ENCODE results near the gene TRNAU1AP. TPM values are rescaled to one million over a fixed set of nuclear protein-coding genes. Genes with fewer than 3 reads are reported as not detected.

TRNAU1AP gene
- total and polyA plus RNA-seq, 2 of the 13 experiments (the other 11 are each of a cell fraction or from before 2014, with no cell fraction given), result 29.0 to 42.9 TPM

DNA sequence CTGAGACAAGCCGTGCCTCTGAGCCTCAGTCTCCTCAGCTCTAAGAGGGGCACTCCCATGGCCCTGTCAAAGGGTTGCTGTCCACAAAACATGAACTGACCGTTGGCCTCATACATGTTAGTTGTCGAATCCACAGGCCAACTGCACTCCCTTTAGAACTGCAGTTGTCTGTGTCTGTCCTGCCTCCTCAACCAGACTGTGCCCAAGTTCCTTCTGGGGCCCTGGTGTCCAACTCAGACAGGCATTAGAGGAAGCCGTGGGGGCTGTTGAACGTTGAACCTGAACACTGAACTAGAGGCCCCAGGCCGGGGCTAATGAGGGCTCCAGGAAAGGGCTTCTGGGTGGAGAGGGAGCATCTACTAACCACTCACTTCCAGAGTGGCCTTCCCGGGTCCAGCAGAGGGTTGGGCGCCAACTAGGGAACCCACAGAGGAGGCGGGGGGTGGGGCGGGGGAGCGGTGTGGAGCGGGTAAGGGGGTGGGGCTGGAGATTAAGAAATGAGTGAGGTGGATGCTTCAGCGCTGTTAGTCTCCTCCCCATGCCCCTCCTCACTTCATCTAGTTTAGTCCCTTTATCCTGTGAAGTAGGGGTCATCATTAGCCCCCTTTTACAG lies 38.9 kb downstream of the TRNAU1AP start, which contains the start of gene RAB42 (continued):
- TF ChIP-seq, protein P1, sequence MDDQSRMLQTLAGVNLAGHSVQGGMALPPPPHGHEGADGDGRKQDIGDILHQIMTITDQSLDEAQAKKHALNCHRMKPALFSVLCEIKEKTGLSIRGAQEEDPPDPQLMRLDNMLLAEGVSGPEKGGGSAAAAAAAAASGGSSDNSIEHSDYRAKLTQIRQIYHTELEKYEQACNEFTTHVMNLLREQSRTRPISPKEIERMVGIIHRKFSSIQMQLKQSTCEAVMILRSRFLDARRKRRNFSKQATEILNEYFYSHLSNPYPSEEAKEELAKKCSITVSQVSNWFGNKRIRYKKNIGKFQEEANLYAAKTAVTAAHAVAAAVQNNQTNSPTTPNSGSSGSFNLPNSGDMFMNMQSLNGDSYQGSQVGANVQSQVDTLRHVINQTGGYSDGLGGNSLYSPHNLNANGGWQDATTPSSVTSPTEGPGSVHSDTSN (CRISPR knock-in tag; IDR thresholded peaks at IDR 0.05; ENCODE audit: borderline replicate concordance), result no peak
- TF ChIP-seq AHR (CRISPR knock-in tag; IDR thresholded peaks at IDR 0.05), result no peak
- TF ChIP-seq TBX3 (IDR thresholded peaks at IDR 0.05; ENCODE audit: borderline replicate concordance), result no peak
- no peak for TF ChIP-seq GTF2F1 (IDR thresholded peaks at IDR 0.05; ENCODE audit: low read length)
- TF ChIP-seq, protein P2, sequence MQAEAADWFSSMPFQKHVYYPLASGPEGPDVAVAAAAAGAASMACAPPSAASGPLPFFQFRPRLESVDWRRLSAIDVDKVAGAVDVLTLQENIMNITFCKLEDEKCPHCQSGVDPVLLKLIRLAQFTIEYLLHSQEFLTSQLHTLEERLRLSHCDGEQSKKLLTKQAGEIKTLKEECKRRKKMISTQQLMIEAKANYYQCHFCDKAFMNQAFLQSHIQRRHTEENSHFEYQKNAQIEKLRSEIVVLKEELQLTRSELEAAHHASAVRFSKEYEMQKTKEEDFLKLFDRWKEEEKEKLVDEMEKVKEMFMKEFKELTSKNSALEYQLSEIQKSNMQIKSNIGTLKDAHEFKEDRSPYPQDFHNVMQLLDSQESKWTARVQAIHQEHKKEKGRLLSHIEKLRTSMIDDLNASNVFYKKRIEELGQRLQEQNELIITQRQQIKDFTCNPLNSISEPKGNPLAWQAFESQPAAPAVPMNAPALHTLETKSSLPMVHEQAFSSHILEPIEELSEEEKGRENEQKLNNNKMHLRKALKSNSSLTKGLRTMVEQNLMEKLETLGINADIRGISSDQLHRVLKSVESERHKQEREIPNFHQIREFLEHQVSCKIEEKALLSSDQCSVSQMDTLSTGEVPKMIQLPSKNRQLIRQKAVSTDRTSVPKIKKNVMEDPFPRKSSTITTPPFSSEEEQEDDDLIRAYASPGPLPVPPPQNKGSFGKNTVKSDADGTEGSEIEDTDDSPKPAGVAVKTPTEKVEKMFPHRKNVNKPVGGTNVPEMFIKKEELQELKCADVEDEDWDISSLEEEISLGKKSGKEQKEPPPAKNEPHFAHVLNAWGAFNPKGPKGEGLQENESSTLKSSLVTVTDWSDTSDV (CRISPR knock-in tag; IDR thresholded peaks at IDR 0.05), result no peak
- TF ChIP-seq ZFYVE20 (CRISPR knock-in tag; IDR thresholded peaks at IDR 0.05; ENCODE audit: borderline replicate concordance, low read depth), result no peak
- TF ChIP-seq, protein P3, sequence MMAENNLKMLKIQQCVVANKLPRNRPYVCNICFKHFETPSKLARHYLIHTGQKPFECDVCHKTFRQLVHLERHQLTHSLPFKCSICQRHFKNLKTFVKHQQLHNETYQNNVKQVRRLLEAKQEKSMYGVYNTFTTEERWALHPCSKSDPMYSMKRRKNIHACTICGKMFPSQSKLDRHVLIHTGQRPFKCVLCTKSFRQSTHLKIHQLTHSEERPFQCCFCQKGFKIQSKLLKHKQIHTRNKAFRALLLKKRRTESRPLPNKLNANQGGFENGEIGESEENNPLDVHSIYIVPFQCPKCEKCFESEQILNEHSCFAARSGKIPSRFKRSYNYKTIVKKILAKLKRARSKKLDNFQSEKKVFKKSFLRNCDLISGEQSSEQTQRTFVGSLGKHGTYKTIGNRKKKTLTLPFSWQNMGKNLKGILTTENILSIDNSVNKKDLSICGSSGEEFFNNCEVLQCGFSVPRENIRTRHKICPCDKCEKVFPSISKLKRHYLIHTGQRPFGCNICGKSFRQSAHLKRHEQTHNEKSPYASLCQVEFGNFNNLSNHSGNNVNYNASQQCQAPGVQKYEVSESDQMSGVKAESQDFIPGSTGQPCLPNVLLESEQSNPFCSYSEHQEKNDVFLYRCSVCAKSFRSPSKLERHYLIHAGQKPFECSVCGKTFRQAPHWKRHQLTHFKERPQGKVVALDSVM (CRISPR knock-in tag; IDR thresholded peaks at IDR 0.05), result no peak
- TF ChIP-seq EHMT2 (IDR thresholded peaks at IDR 0.05; ENCODE audit: borderline replicate concordance, low read depth, low read length), result no peak
- TF ChIP-seq ZSCAN30 (CRISPR knock-in tag; IDR thresholded peaks at IDR 0.05), result no peak
- no peak for TF ChIP-seq U2AF1 (optimal IDR thresholded peaks at IDR 0.05; ENCODE audit: low read depth, low read length)
- no peak for TF ChIP-seq ZNF431 (CRISPR knock-in tag; IDR thresholded peaks at IDR 0.05; ENCODE audit: borderline replicate concordance, low read depth)
- no peak; the same call in 1 of the 2 replicates for TF ChIP-seq ZNF556 (CRISPR knock-in tag; IDR thresholded peaks at IDR 0.05; ENCODE audit: borderline replicate concordance)
- TF ChIP-seq YEATS4 (CRISPR knock-in tag; IDR thresholded peaks at IDR 0.05; ENCODE audit: borderline replicate concordance), result peak; percentile 8; the same call in 1 of the 2 replicates
- no peak for TF ChIP-seq SMAD1 (CRISPR knock-in tag; IDR thresholded peaks at IDR 0.05; ENCODE audit: borderline replicate concordance, low read depth)
- TF ChIP-seq ATF7 (IDR thresholded peaks at IDR 0.05), result no peak
- no peak for TF ChIP-seq ATF7 (CRISPR knock-in tag; IDR thresholded peaks at IDR 0.05)
- TF ChIP-seq ZSCAN20 (CRISPR knock-in tag; IDR thresholded peaks at IDR 0.05; ENCODE audit: borderline replicate concordance), result no peak
- TF ChIP-seq HNRNPLL (IDR thresholded peaks at IDR 0.05; ENCODE audit: low read depth, low read length, poor library complexity, severe bottlenecking), result no peak
- TF ChIP-seq, protein P4, sequence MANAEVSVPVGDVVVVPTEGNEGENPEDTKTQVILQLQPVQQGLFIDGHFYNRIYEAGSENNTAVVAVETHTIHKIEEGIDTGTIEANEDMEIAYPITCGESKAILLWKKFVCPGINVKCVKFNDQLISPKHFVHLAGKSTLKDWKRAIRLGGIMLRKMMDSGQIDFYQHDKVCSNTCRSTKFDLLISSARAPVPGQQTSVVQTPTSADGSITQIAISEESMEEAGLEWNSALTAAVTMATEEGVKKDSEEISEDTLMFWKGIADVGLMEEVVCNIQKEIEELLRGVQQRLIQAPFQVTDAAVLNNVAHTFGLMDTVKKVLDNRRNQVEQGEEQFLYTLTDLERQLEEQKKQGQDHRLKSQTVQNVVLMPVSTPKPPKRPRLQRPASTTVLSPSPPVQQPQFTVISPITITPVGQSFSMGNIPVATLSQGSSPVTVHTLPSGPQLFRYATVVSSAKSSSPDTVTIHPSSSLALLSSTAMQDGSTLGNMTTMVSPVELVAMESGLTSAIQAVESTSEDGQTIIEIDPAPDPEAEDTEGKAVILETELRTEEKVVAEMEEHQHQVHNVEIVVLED (CRISPR knock-in tag; IDR thresholded peaks at IDR 0.05; ENCODE audit: borderline replicate concordance), result peak; percentile 13; the same call in 1 of the 2 replicates
- TF ChIP-seq MAZ (IDR thresholded peaks at IDR 0.05; ENCODE audit: borderline replicate concordance, low read depth, low read length), result peak; percentile 67; the same call in 1 of the 2 replicates
- TF ChIP-seq MAZ (CRISPR knock-in tag; IDR thresholded peaks at IDR 0.05; ENCODE audit: low read depth), result no peak
- no peak for TF ChIP-seq ZNF33A (CRISPR knock-in tag; IDR thresholded peaks at IDR 0.05; ENCODE audit: borderline replicate concordance)
